ENCODE data around the gene MTHFD2L.

DNA sequence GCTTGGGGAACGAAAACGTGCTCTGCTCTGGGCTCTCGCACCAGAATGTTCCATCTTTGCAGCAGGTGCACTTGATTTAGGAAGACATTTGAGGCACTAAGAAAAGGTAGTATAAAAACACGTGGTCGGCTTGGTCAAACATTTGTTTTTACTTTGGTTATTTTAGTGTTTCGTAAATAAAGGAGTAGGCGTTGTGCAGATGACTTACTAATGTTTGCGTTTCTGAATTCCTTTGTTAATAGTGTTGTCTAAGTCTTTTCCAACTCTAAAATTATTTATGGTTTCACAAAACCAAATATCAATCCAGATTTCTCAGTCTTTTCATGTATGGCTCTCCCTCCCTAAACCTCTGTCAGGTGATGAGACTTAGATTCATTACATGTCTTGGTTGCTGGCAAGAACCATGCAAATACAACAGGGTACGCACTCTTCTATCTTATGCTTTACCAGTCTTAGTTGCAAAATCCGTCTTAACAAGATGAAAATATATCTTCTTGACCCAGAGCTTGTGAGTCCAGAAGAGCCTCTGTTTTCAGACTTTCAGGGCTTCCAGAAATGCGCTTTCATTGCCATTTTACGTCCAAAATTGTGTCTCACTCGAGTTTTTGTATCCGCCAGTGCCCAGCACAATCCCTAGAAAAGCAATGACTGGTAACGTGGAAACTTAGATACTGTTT, 686 bp downstream of the MTHFD2L start:
- TF ChIP-seq, protein P1, sequence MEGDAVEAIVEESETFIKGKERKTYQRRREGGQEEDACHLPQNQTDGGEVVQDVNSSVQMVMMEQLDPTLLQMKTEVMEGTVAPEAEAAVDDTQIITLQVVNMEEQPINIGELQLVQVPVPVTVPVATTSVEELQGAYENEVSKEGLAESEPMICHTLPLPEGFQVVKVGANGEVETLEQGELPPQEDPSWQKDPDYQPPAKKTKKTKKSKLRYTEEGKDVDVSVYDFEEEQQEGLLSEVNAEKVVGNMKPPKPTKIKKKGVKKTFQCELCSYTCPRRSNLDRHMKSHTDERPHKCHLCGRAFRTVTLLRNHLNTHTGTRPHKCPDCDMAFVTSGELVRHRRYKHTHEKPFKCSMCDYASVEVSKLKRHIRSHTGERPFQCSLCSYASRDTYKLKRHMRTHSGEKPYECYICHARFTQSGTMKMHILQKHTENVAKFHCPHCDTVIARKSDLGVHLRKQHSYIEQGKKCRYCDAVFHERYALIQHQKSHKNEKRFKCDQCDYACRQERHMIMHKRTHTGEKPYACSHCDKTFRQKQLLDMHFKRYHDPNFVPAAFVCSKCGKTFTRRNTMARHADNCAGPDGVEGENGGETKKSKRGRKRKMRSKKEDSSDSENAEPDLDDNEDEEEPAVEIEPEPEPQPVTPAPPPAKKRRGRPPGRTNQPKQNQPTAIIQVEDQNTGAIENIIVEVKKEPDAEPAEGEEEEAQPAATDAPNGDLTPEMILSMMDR (IDR thresholded peaks at IDR 0.05 in 8 of 11, conservative IDR thresholded peaks at IDR 0.05 in 3 of 11): no peak
- no peak for TF ChIP-seq POLR2A (IDR thresholded peaks at IDR 0.05)

All from spleen (tissue), 7 donors.